HCT116 (cell line): ENCODE measurements around the gene AOAH. TPM values are rescaled to one million over a fixed set of nuclear protein-coding genes. Genes with fewer than 3 reads are reported as not detected.

Source experiments
- ATAC-seq: fragments of 200-7000 bp; cut with Tn5 transposase; 2 replicates; pipeline ENCODE4 v1.9.1; 2020; ENCODE audit warnings: mild to moderate bottlenecking, moderate library complexity
- BruUV-seq: library from RNA; stranded (reverse); fragments of 400-500 nt; replicated peaks from 2 replicates; lab custom pipeline; 2021; lab: Mats Ljungman, UMichigan
- CTCF ChIA-PET: fragments of 300-600 bp; sonication (Branson Sonifier 250); formaldehyde crosslinking; loops from one replicate; lab custom pipeline; 2021; ENCODE audit warnings: antibody characterized with exemption; lab: Charles Lee
- POLR2A ChIA-PET: fragments of 300-600, 350-600 bp; sonication (Branson Sonifier 250); formaldehyde crosslinking; loops from one replicate; lab custom pipeline; 2021; ENCODE audit warnings: antibody characterized with exemption; lab: Charles Lee
- RAD21 ChIA-PET, 2 experiments: fragments of 300-600 bp; sonication (Branson Sonifier 250); formaldehyde crosslinking; loops; one replicate each; lab custom pipeline; 2023; ENCODE audit warnings: low total read pairs in 2 of 2; ENCODE audit not compliant: uncharacterized antibody in 2 of 2, unreplicated experiment in 2 of 2, low non-redundant PET in 1 of 2; lab: Charles Lee
- DNase-seq: peaks from one replicate; pipeline ENCODE4 v3.0.0-alpha.2; 2010; ENCODE audit warnings: low read depth, low spot score
- H2AFZ ChIP-seq: fragments of 200-600 bp; shearing (Covaris generic), sonication (generic); 2 replicates; pipeline ENCODE4 v1.6.1; 2017; ENCODE audit warnings: low read depth, mixed run types, mixed read lengths, antibody characterized with exemption, low read length; ENCODE audit not compliant: poor library complexity, severe bottlenecking
- H3K27ac ChIP-seq: 2 replicates; pipeline ENCODE4 v1.5.1; 2012; ENCODE audit warnings: low read depth, low read length
- H3K27me3 ChIP-seq: fragments of 200-600 bp; sonication (generic); 2 replicates; pipeline ENCODE4 v1.6.1; 2016; ENCODE audit warnings: mixed run types, low read length, mixed read lengths; ENCODE audit not compliant: insufficient read depth
- H3K36me3 ChIP-seq, 2 experiments: fragments of 200-500 bp in 1 of 2; fragments of 200-600 bp in 1 of 2; sonication (Bioruptor generic) in 1 of 2; sonication (generic) in 1 of 2; 2 replicates each; pipeline versions ENCODE4 v1.5.1 to v1.6.1; 2014 to 2016; ENCODE audit warnings: low read length in 2 of 2, inconsistent platforms in 1 of 2, mixed read lengths in 1 of 2, mixed run types in 1 of 2; ENCODE audit not compliant: insufficient read depth in 2 of 2, control insufficient read depth in 1 of 2
- H3K4me1 ChIP-seq, 2 experiments: fragments of 200-600 bp in 1 of 2; sonication (generic) in 1 of 2; 2 replicates each; pipeline versions ENCODE4 v1.5.1 to v1.6.1; 2012 to 2017; ENCODE audit warnings: low read length in 2 of 2, inconsistent platforms in 1 of 2, mild to moderate bottlenecking in 1 of 2, mixed read lengths in 1 of 2, mixed run types in 1 of 2, moderate library complexity in 1 of 2; ENCODE audit not compliant: insufficient read depth in 2 of 2, control insufficient read depth in 1 of 2
- H3K4me2 ChIP-seq: fragments of 200-600 bp; sonication (generic); 2 replicates; pipeline ENCODE4 v1.6.1; 2017; ENCODE audit warnings: mixed run types, low read length, mixed read lengths
- H3K4me3 ChIP-seq, 2 experiments: fragments of 200-600 bp in 1 of 2; sonication (generic) in 1 of 2; replicated peaks in 1 of 2; 2 replicates each; pipeline ENCODE4 v1.5.1; 2011 to 2016; ENCODE audit warnings: low read length in 2 of 2, control low read depth in 1 of 2, low read depth in 1 of 2, mild to moderate bottlenecking in 1 of 2, mixed read lengths in 1 of 2, mixed run types in 1 of 2
- H3K79me2 ChIP-seq: fragments of 200-600 bp; sonication (generic); 2 replicates; pipeline ENCODE4 v1.6.1; 2017; ENCODE audit warnings: mild to moderate bottlenecking, mixed run types, low read length, moderate library complexity, mixed read lengths; ENCODE audit not compliant: insufficient read depth
- H3K9ac ChIP-seq: fragments of 200-600 bp; sonication (generic); 2 replicates; pipeline ENCODE4 v1.6.1; 2016; ENCODE audit warnings: low read length, mixed read lengths
- H3K9me2 ChIP-seq: fragments of 200-600 bp; sonication (generic), shearing (Covaris generic); 2 replicates; pipeline ENCODE4 v1.6.1; 2017; ENCODE audit warnings: mixed run types, mild to moderate bottlenecking, moderate library complexity; ENCODE audit not compliant: insufficient read depth
- H3K9me3 ChIP-seq, 2 experiments: fragments of 200-500 bp in 1 of 2; fragments of 200-600 bp in 1 of 2; sonication (Bioruptor generic) in 1 of 2; sonication (generic) in 1 of 2; 2 replicates each; pipeline ENCODE4 v1.6.1; 2014 to 2017; ENCODE audit warnings: low read length in 2 of 2, mixed read lengths in 2 of 2, inconsistent platforms in 1 of 2, low read depth in 1 of 2, mild to moderate bottlenecking in 1 of 2, mixed run types in 1 of 2, moderate library complexity in 1 of 2; ENCODE audit not compliant: control insufficient read depth in 1 of 2, insufficient read depth in 1 of 2
- H4K20me1 ChIP-seq: fragments of 200-600 bp; sonication (generic), shearing (Covaris generic); 2 replicates; pipeline ENCODE4 v1.6.1; 2017; ENCODE audit warnings: mixed run types, mild to moderate bottlenecking, moderate library complexity; ENCODE audit not compliant: insufficient read depth
- CBX3 ChIP-seq: IDR thresholded peaks from 2 replicates; pipeline ENCODE4 v1.6.1; 2012; ENCODE audit warnings: low read depth
- CEBPB ChIP-seq: IDR thresholded peaks from 2 replicates; pipeline ENCODE4 v1.6.1; 2012; ENCODE audit warnings: low read depth
- CTCF ChIP-seq, 3 experiments: fragments of 200-600 bp in 1 of 3; sonication (generic) in 1 of 3; IDR thresholded peaks in 2 of 3; conservative IDR thresholded peaks in 1 of 3; 2 replicates each; pipeline ENCODE4 v1.5.1; 2012 to 2017; ENCODE audit warnings: low read depth in 2 of 3, low read length in 2 of 3, antibody characterized with exemption in 1 of 3, borderline replicate concordance in 1 of 3, control low read depth in 1 of 3, mild to moderate bottlenecking in 1 of 3, mixed read lengths in 1 of 3, mixed run types in 1 of 3, moderate library complexity in 1 of 3; ENCODE audit not compliant: insufficient read depth in 1 of 3
- FOSL1 ChIP-seq: IDR thresholded peaks from 2 replicates; pipeline ENCODE4 v1.6.1; 2012; ENCODE audit warnings: low read depth
- JUND ChIP-seq: IDR thresholded peaks from 2 replicates; pipeline ENCODE4 v1.6.1; 2012
- MAX ChIP-seq: IDR thresholded peaks from 2 replicates; pipeline ENCODE4 v1.6.1; 2012
- POLR2A ChIP-seq: IDR thresholded peaks from 2 replicates; pipeline ENCODE4 v1.7.0; 2011; ENCODE audit warnings: borderline replicate concordance; ENCODE audit not compliant: insufficient read depth, insufficient read length; ENCODE audit errors: extremely low read depth
- POLR2AphosphoS5 ChIP-seq: IDR thresholded peaks from 2 replicates; pipeline ENCODE4 v1.6.1; 2011; ENCODE audit warnings: mild to moderate bottlenecking, low read depth, low read length, moderate library complexity
- SIN3A ChIP-seq: IDR thresholded peaks from 2 replicates; pipeline ENCODE4 v1.6.1; 2012; ENCODE audit warnings: low read depth
- SP1 ChIP-seq: IDR thresholded peaks from 2 replicates; pipeline ENCODE4 v1.6.1; 2012; ENCODE audit warnings: low read depth
- SRF ChIP-seq: IDR thresholded peaks from 2 replicates; pipeline ENCODE4 v1.6.1; 2012; ENCODE audit warnings: low read depth
- intact Hi-C: fragments of 100-400 bp; cut with micrococcal nuclease; formaldehyde crosslinking; loops from 2 replicates; pipeline ENCODE4 v1.10.0; 2022
- total RNA-seq: library from RNA; stranded (reverse); gene quantifications from one replicate; pipeline ENCODE4 v1.2.1, GENCODE V29; 2021; ENCODE audit not compliant: unreplicated experiment
- TF ChIP-seq, protein P1 (sequence below): IDR thresholded peaks from 2 replicates; pipeline ENCODE4 v1.6.1; 2012
- TF ChIP-seq, protein P2 (sequence below): IDR thresholded peaks from 2 replicates; pipeline ENCODE4 v1.6.1; 2011; ENCODE audit warnings: mild to moderate bottlenecking, low read length, moderate library complexity; ENCODE audit not compliant: insufficient replicate concordance; ENCODE audit errors: extremely low read depth

AOAH gene
- total RNA-seq, 1 experiment from 2014 or later, result 1.1 TPM

- BruUV-seq, result no TSS peak
- Histone ChIP-seq H3K9me2 (no peaks in the 10 kb centered on the region), H3K9ac (no peak overlapping the region), H3K4me1 (peaks cover 5 to 18% of the 10 kb centered on the region in 2 experiments; a peak in 3 of 4 replicates), H2AFZ (no peak overlapping the region), H3K4me3 (no peak overlapping the region)
- RAD21 ChIA-PET, result no interaction called here
- POLR2A ChIA-PET, result no interaction called here
- no peak for DNase-seq
- CTCF ChIA-PET, result no interaction called here
- TF ChIP-seq SIN3A, result no peak
- no peak for TF ChIP-seq POLR2A
- TF ChIP-seq, all 23 proteins: peak for 0
- peak; percentile 34 for ATAC-seq
- Histone ChIP-seq H3K79me2 (no peaks in the 10 kb centered on the region), H3K4me2 (peak overlapping the region; percentile 62; the same call in 1 of the 2 replicates), H3K36me3 (no peaks in the 10 kb centered on the region), H3K9me3 (no peaks in the 10 kb centered on the region), H4K20me1 (no peaks in the 10 kb centered on the region), H3K27ac (no peak overlapping the region), H3K27me3 (no peaks in the 10 kb centered on the region)
- intact Hi-C loops, result no loop called here
Measured at GRCh38 chr7:36527549-36527913, 196.8 kb downstream of the AOAH start.

DNA sequence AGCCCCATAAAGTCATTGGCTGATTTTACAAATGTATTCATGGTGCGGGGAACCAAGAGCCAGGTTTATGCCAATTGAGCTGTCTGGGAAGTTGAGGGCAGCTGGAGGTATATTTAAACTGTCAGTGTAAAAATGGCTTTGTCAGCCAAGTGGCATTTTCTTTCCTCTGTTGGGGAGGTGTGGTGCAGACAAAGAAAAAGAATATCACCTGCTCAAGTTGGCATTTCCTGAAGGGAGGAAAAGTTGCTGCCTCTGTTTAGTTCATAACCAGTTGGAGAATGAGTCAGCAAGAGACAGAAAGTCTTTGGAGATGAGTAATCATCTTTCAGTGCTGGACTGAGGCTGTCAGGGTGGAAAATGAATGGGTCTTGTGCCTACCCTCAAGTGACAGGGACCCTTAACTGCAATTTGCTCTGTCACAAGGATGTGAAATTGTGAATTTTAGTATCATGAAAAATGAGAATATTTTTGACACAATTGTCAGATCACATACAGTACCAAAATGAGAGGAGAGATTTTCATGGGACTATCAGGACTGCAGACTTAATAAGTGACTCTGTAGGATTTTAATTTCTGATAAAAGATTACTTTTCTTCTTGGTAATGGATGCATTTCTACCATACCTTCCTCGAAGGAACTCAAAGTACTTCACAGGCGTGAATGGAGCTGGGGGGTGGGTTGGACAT, 197.3 kb downstream of the AOAH start:
- TF ChIP-seq MAX (peak; percentile 57), FOSL1 (peak; percentile 94), SP1 (peak; percentile 79), SIN3A (peak; percentile 88), SRF (peak; percentile 61; the same call in 1 of the 2 replicates), POLR2AphosphoS5 (peak; percentile 29; the same call in 1 of the 2 replicates), JUND (peak; percentile 96), POLR2A (no peak), CBX3 (peak; percentile 91), CEBPB (peak; percentile 74), CTCF (IDR thresholded peaks at IDR 0.05 in 2 of 3, conservative IDR thresholded peaks at IDR 0.05 in 1 of 3; ENCODE audit: borderline replicate concordance in 1 of 3, insufficient read depth in 1 of 3, low read depth in 2 of 3, low read length in 2 of 3) (no peak)
- TF ChIP-seq, protein P1, sequence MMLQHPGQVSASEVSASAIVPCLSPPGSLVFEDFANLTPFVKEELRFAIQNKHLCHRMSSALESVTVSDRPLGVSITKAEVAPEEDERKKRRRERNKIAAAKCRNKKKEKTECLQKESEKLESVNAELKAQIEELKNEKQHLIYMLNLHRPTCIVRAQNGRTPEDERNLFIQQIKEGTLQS, result peak; percentile 63
- TF ChIP-seq, protein P2, sequence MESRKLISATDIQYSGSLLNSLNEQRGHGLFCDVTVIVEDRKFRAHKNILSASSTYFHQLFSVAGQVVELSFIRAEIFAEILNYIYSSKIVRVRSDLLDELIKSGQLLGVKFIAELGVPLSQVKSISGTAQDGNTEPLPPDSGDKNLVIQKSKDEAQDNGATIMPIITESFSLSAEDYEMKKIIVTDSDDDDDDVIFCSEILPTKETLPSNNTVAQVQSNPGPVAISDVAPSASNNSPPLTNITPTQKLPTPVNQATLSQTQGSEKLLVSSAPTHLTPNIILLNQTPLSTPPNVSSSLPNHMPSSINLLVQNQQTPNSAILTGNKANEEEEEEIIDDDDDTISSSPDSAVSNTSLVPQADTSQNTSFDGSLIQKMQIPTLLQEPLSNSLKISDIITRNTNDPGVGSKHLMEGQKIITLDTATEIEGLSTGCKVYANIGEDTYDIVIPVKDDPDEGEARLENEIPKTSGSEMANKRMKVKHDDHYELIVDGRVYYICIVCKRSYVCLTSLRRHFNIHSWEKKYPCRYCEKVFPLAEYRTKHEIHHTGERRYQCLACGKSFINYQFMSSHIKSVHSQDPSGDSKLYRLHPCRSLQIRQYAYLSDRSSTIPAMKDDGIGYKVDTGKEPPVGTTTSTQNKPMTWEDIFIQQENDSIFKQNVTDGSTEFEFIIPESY, result no peak
- Histone ChIP-seq H3K4me2 (peak overlapping the region; percentile 62), H3K4me1 (peaks cover 5 to 18% of the 10 kb centered on the region in 2 experiments; a peak in 3 of 4 replicates), H2AFZ (peak overlapping the region; percentile 17), H3K4me3 (0 out of 4 replicates have a peak overlapping the region, but pooled peaks of 1 of the 2 experiments have one; percentile 5), H3K27ac (peak overlapping the region; percentile 23; the same call in 1 of the 2 replicates), H3K27me3 (no peaks in the 10 kb centered on the region), H3K36me3 (no peaks in the 10 kb centered on the region), H3K9me3 (no peaks in the 10 kb centered on the region), H3K9ac (no peak overlapping the region), H4K20me1 (no peaks in the 10 kb centered on the region), H3K9me2 (no peaks in the 10 kb centered on the region), H3K79me2 (no peaks in the 10 kb centered on the region)
- ATAC-seq (peak; percentile 92), DNase-seq (peak; percentile 44)
- ChIA-PET CTCF (no interaction called here), POLR2A (no interaction called here), RAD21 (no interaction called here)
- BruUV-seq, result no TSS peak
- intact Hi-C loops, result loop anchor here (1.0 kb wide), 1 partner anchor 15 kb away; no protein-coding TSS in a partner anchor
